IPS DF 6.9 (cell line): Measurements from ENCODE around the gene SYT13.

Experiments used
- DNase-seq: peaks from one replicate; pipeline ENCODE4 v3.0.0-alpha.2; 2013; ENCODE audit warnings: low read depth, low spot score
- H3K27ac ChIP-seq: one replicate; pipeline ENCODE4 v1.5.1; 2013; ENCODE audit warnings: low read length, control low read depth
- H3K27me3 ChIP-seq: 2 replicates; pipeline ENCODE4 v1.6.1; 2013; ENCODE audit warnings: mild to moderate bottlenecking, low read length; ENCODE audit not compliant: control insufficient read depth, insufficient read depth
- H3K36me3 ChIP-seq: 2 replicates; pipeline ENCODE4 v1.6.1; 2013; ENCODE audit warnings: low read length; ENCODE audit not compliant: control insufficient read depth, insufficient read depth
- H3K4me1 ChIP-seq: 2 replicates; pipeline ENCODE4 v1.6.1; 2013; ENCODE audit warnings: low read length; ENCODE audit not compliant: control insufficient read depth, insufficient read depth
- H3K4me3 ChIP-seq: 2 replicates; pipeline ENCODE4 v1.5.1; 2013; ENCODE audit warnings: mild to moderate bottlenecking, low read length
- H3K9me3 ChIP-seq: 2 replicates; pipeline ENCODE4 v1.6.1; 2013; ENCODE audit warnings: low read length, inconsistent platforms; ENCODE audit not compliant: control insufficient read depth, insufficient read depth
- WGBS: extraction: QIAGEN DNeasy Blood & Tissue Kit; methylation state at CpG from one replicate; pipeline ENCODE4 v1.1.7; 2013; ENCODE audit warnings: mixed read lengths, missing lambda C conversion rate; ENCODE audit not compliant: insufficient read length, insufficient coverage; 5-methylcytosine and 5-hydroxymethylcytosine counted together

Gene SYT13

GRCh38 chr11:45275828-45276227, 10.3 kb downstream of the SYT13 start:
- H3K9me3 ChIP-seq = no peaks in the 10 kb centered on the region
- WGBS = no CpG with 5 or more reads among the region's 4 CpGs
- no peak overlapping the region for H3K4me3 ChIP-seq
- H3K4me1 ChIP-seq = no peaks in the 10 kb centered on the region
- DNase-seq = no peak
- H3K36me3 ChIP-seq = no peaks in the 10 kb centered on the region
- H3K27me3 ChIP-seq = no peaks in the 10 kb centered on the region
- H3K27ac ChIP-seq = no peak overlapping the region

GRCh38 chr11:45274206-45274605, 11.9 kb downstream of the SYT13 start:
- no peaks in the 10 kb centered on the region for H3K27me3 ChIP-seq
- no peaks in the 10 kb centered on the region for H3K4me1 ChIP-seq
- H3K9me3 ChIP-seq = no peaks in the 10 kb centered on the region
- no peak for DNase-seq
- H3K4me3 ChIP-seq = no peak overlapping the region
- no CpG with 5 or more reads among the region's 4 CpGs for WGBS
- no peaks in the 10 kb centered on the region for H3K36me3 ChIP-seq
- no peak overlapping the region for H3K27ac ChIP-seq

DNA sequence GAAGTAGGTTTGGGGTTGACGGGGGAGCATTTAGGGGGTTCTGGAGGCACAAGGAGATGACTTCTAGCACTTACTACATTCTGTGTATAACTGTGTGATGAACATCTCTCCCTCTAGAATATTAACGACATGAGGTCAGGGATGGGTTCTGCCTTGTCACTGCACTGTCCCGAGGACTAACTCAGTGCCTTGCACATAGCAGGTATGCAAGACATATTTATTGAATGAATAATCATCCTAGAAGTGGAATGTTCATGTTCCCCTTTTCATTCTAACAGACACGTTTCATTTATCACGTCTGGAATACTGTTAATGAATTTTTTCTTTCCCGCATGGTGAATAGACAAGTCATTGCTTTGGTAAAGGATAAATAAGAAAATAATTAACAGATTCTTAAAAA, 12.6 kb downstream of the SYT13 start:
- WGBS = no CpG with 5 or more reads among the region's 6 CpGs
- H3K9me3 ChIP-seq = no peaks in the 10 kb centered on the region
- H3K27ac ChIP-seq = no peak overlapping the region
- no peaks in the 10 kb centered on the region for H3K36me3 ChIP-seq
- no peaks in the 10 kb centered on the region for H3K4me1 ChIP-seq
- H3K4me3 ChIP-seq = no peak overlapping the region
- no peak for DNase-seq
- H3K27me3 ChIP-seq = no peaks in the 10 kb centered on the region

DNA sequence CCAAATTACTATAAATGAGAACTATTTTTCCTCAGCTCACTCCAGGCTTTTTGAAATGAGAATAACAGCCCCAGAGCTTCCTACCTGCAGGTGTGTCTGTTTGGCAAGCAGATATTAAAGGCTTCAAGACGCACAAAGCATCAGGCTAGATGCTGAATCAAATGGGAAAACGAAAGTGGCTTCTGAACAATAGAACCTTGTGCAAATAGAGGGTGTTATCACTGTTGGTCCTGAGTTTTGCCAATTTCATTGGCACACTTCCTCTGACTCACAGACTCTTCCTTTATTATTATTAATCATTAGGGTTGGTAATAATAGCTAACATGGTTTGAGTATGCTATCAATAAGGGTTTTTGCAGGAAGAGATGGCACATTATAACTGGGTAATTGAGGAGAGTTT, 13.4 kb downstream of the SYT13 start:
- Histone ChIP-seq H3K27ac (no peak overlapping the region), H3K9me3 (no peaks in the 10 kb centered on the region), H3K4me1 (no peaks in the 10 kb centered on the region), H3K27me3 (no peaks in the 10 kb centered on the region), H3K36me3 (no peaks in the 10 kb centered on the region), H3K4me3 (no peak overlapping the region)
- no CpG with 5 or more reads among the region's 2 CpGs for WGBS
- no peak for DNase-seq

GRCh38 chr11:45270946-45271716, 15.0 kb downstream of the SYT13 start:
- no peak for DNase-seq
- H3K27me3 ChIP-seq = no peaks in the 10 kb centered on the region

GRCh38 chr11:45269678-45270077, 16.5 kb downstream of the SYT13 start:
- Histone ChIP-seq H3K27ac (no peak overlapping the region), H3K4me1 (no peaks in the 10 kb centered on the region), H3K27me3 (no peaks in the 10 kb centered on the region), H3K9me3 (no peaks in the 10 kb centered on the region), H3K36me3 (no peaks in the 10 kb centered on the region), H3K4me3 (no peak overlapping the region)
- DNase-seq = no peak

More at GRCh38 chr11:45270946-45271716, 15.0 kb downstream of the SYT13 start:
- Histone ChIP-seq H3K27ac (no peak overlapping the region), H3K4me3 (no peak overlapping the region), H3K36me3 (no peaks in the 10 kb centered on the region), H3K4me1 (no peaks in the 10 kb centered on the region), H3K9me3 (no peaks in the 10 kb centered on the region)
- WGBS = no CpG with 5 or more reads among the region's 4 CpGs

- no CpG with 5 or more reads among the region's 13 CpGs for WGBS
- no peaks in the 10 kb centered on the region for H3K27me3 ChIP-seq
Measured at GRCh38 chr11:45267652-45268299, 18.4 kb downstream of the SYT13 start.

GRCh38 chr11:45267052-45267451, 19.1 kb downstream of the SYT13 start:
- Histone ChIP-seq H3K4me3 (no peak overlapping the region), H3K27me3 (no peaks in the 10 kb centered on the region), H3K36me3 (no peaks in the 10 kb centered on the region), H3K27ac (no peak overlapping the region), H3K4me1 (no peaks in the 10 kb centered on the region), H3K9me3 (no peaks in the 10 kb centered on the region)
- peak; percentile 54 for DNase-seq
- WGBS = no CpG with 5 or more reads among the region's 14 CpGs

More at GRCh38 chr11:45267652-45268299, 18.4 kb downstream of the SYT13 start:
- Histone ChIP-seq H3K36me3 (no peaks in the 10 kb centered on the region), H3K27ac (no peak overlapping the region), H3K9me3 (no peaks in the 10 kb centered on the region), H3K4me1 (no peaks in the 10 kb centered on the region), H3K4me3 (no peak overlapping the region)
- DNase-seq = no peak

- DNase-seq = no peak
- no peak overlapping the region for H3K4me3 ChIP-seq
- no peaks in the 10 kb centered on the region for H3K36me3 ChIP-seq
- no peaks in the 10 kb centered on the region for H3K27me3 ChIP-seq
- WGBS = no CpG with 5 or more reads among the region's 1 CpG
- H3K27ac ChIP-seq = no peak overlapping the region
- H3K4me1 ChIP-seq = no peaks in the 10 kb centered on the region
- no peaks in the 10 kb centered on the region for H3K9me3 ChIP-seq
Measured at GRCh38 chr11:45266676-45267020, 19.5 kb downstream of the SYT13 start.

- Histone ChIP-seq H3K4me1 (no peaks in the 10 kb centered on the region), H3K36me3 (no peaks in the 10 kb centered on the region), H3K27me3 (no peaks in the 10 kb centered on the region), H3K4me3 (no peak overlapping the region), H3K27ac (no peak overlapping the region), H3K9me3 (no peaks in the 10 kb centered on the region)
- WGBS = no CpG with 5 or more reads among the region's 2 CpGs
- no peak for DNase-seq
Measured at GRCh38 chr11:45265969-45266675, 20.0 kb downstream of the SYT13 start.
